GM12864 (cell line): ENCODE results near the gene MRPS15.

Experiments
- DNase-seq: peaks from one replicate; pipeline ENCODE4 v3.0.0-alpha.2; 2011; ENCODE audit warnings: low read depth
- H3K4me3 ChIP-seq: 2 replicates; pipeline ENCODE4 v1.5.1; 2011; ENCODE audit warnings: mild to moderate bottlenecking, low read depth, low read length, control low read depth
- CTCF ChIP-seq: IDR thresholded peaks from 2 replicates; pipeline ENCODE4 v1.5.1; 2011; ENCODE audit warnings: low read depth, mild to moderate bottlenecking, moderate library complexity, low read length, control low read depth, inconsistent platforms; ENCODE audit errors: missing control alignments

The MRPS15 gene

GRCh38 chr1:36411674-36412648, 52.2 kb downstream of the MRPS15 start:
- TF ChIP-seq CTCF = no peak
- H3K4me3 ChIP-seq = no peak overlapping the region
- DNase-seq = no peak

GRCh38 chr1:36408479-36408878, 55.7 kb downstream of the MRPS15 start:
- no peak for DNase-seq
- no peak overlapping the region for H3K4me3 ChIP-seq
- TF ChIP-seq CTCF = no peak

GRCh38 chr1:36406440-36406839, 57.7 kb downstream of the MRPS15 start:
- H3K4me3 ChIP-seq = no peak overlapping the region
- DNase-seq = no peak
- TF ChIP-seq CTCF = no peak
